Vagina (tissue), 2 donors: ENCODE data around the gene ODAD3. TPM values are rescaled to one million over a fixed set of nuclear protein-coding genes. Genes with fewer than 3 reads are reported as not detected.
"Not testable (repeated sequence)": the region's sequence is repeated elsewhere in the genome, so short reads cannot be mapped to it uniquely, and the experiment has no call there.

Source experiments
- DNase-seq, 2 donors: peaks; one replicate each; pipeline ENCODE4 v3.0.0-alpha.2; 2017; ENCODE audit errors: extremely low spot score in 2 of 2
- H3K27ac ChIP-seq: fragments of 200-600 bp; sonication (generic); one replicate; pipeline ENCODE4 v1.5.1; 2019
- H3K27me3 ChIP-seq: fragments of 200-600 bp; sonication (generic); one replicate; pipeline ENCODE4 v1.5.1; 2019
- H3K36me3 ChIP-seq, 2 donors: fragments of 200-600 bp; sonication (generic); one replicate each; pipeline ENCODE4 v1.5.1; 2017 to 2019
- H3K4me1 ChIP-seq: fragments of 200-600 bp; sonication (generic); one replicate; pipeline ENCODE4 v1.5.1; 2019
- H3K4me3 ChIP-seq, 2 donors: fragments of 200-600 bp; sonication (generic); 1 replicate in 1 of 2; 2 replicates in 1 of 2; pipeline ENCODE4 v1.5.1; 2016 to 2019
- H3K9me3 ChIP-seq: fragments of 200-600 bp; sonication (generic); one replicate; pipeline ENCODE4 v1.5.1; 2019
- CTCF ChIP-seq, 3 experiments: fragments of 450-650 bp in 2 of 3; fragments of 200-600 bp in 1 of 3; sonication (generic) in 1 of 3; IDR thresholded peaks; one replicate each; pipeline ENCODE4 v1.5.1; 2017 to 2019; ENCODE audit warnings: antibody characterized with exemption in 3 of 3, mild to moderate bottlenecking in 2 of 3, moderate library complexity in 2 of 3
- POLR2A ChIP-seq, 2 donors: fragments of 450-650 bp; IDR thresholded peaks; one replicate each; pipeline ENCODE4 v1.6.1; 2017; ENCODE audit warnings: antibody characterized with exemption in 2 of 2, mild to moderate bottlenecking in 2 of 2, moderate library complexity in 2 of 2
- POLR2AphosphoS5 ChIP-seq, 2 donors: sonication (generic); formaldehyde crosslinking; IDR thresholded peaks; one replicate each; pipeline ENCODE4 v1.9.0; 2017; ENCODE audit warnings: antibody characterized with exemption in 2 of 2, mild to moderate bottlenecking in 2 of 2, low read depth in 1 of 2; ENCODE audit not compliant: insufficient read depth in 1 of 2
- intact Hi-C: fragments of 100-400 bp; cut with DNase I; formaldehyde crosslinking; loops from one replicate; pipeline ENCODE4 v1.15.1; 2023
- total RNA-seq: library from RNA; depleted of rRNA; stranded (reverse); fragments of >200 nt; gene quantifications from one replicate; pipeline ENCODE4 v1.2.3, GENCODE V29; 2016

Gene ODAD3
- total RNA-seq, 1 donor from 2014 or later: not detected

GRCh38 chr19:11478167-11479089 lies 43.5 kb upstream of the ODAD3 start:
- intact Hi-C loops: no loop called here
- H3K9me3 ChIP-seq: no peaks in the 10 kb centered on the region
- peaks cover 0 to 1% of the 10 kb centered on the region in 2 donors for H3K36me3 ChIP-seq
- H3K27me3 ChIP-seq: no peaks in the 10 kb centered on the region
- no peak for DNase-seq
- no peak overlapping the region for H3K4me3 ChIP-seq
- TF ChIP-seq POLR2A (IDR thresholded peaks at IDR 0.05) (no peak), CTCF (IDR thresholded peaks at IDR 0.05) (no peak), POLR2AphosphoS5 (IDR thresholded peaks at IDR 0.05; ENCODE audit: insufficient read depth in 1 of 2, low read depth in 1 of 2) (no peak)
- H3K27ac ChIP-seq: no peak overlapping the region
- H3K4me1 ChIP-seq: peaks cover 37% of the 10 kb centered on the region

- H3K36me3 ChIP-seq: no peaks in the 10 kb centered on the region
- no peak for DNase-seq
- no peak overlapping the region for H3K4me3 ChIP-seq
- intact Hi-C loops: no loop called here
- H3K9me3 ChIP-seq: no peaks in the 10 kb centered on the region
- TF ChIP-seq POLR2A (IDR thresholded peaks at IDR 0.05) (no peak), POLR2AphosphoS5 (IDR thresholded peaks at IDR 0.05; ENCODE audit: insufficient read depth in 1 of 2, low read depth in 1 of 2) (no peak), CTCF (IDR thresholded peaks at IDR 0.05) (no peak)
- H3K27ac ChIP-seq: no peak overlapping the region
- no peaks in the 10 kb centered on the region for H3K27me3 ChIP-seq
- peaks cover 18% of the 10 kb centered on the region for H3K4me1 ChIP-seq
These were observed 40.9 kb upstream of the ODAD3 start for GRCh38 chr19:11475861-11476260.

- H3K27ac ChIP-seq, intact Hi-C loops, H3K36me3 ChIP-seq, H3K27me3 ChIP-seq, DNase-seq, H3K9me3 ChIP-seq, H3K4me3 ChIP-seq: not testable (repeated sequence)
- peaks cover 13% of the 10 kb centered on the region for H3K4me1 ChIP-seq
These were observed 40.4 kb upstream of the ODAD3 start for GRCh38 chr19:11475343-11475742.

GRCh38 chr19:11473725-11474124 lies 38.8 kb upstream of the ODAD3 start:
- DNase-seq: no peak
- Histone ChIP-seq H3K27ac (no peak overlapping the region), H3K4me3 (no peak overlapping the region), H3K27me3 (no peaks in the 10 kb centered on the region), H3K4me1 (no peaks in the 10 kb centered on the region), H3K36me3 (no peaks in the 10 kb centered on the region), H3K9me3 (no peaks in the 10 kb centered on the region)
- intact Hi-C loops: no loop called here
- TF ChIP-seq POLR2AphosphoS5 (IDR thresholded peaks at IDR 0.05; ENCODE audit: insufficient read depth in 1 of 2, low read depth in 1 of 2) (no peak), CTCF (IDR thresholded peaks at IDR 0.05) (no peak), POLR2A (IDR thresholded peaks at IDR 0.05) (no peak)

- H3K4me1 ChIP-seq, DNase-seq, H3K9me3 ChIP-seq, H3K36me3 ChIP-seq, H3K4me3 ChIP-seq, H3K27ac ChIP-seq, intact Hi-C loops, H3K27me3 ChIP-seq: not testable (repeated sequence)
These were observed 33.4 kb upstream of the ODAD3 start for GRCh38 chr19:11468266-11468845.

- H3K27ac ChIP-seq: no peak overlapping the region
- intact Hi-C loops: no loop called here
- H3K4me3 ChIP-seq: no peak overlapping the region
- no peak for DNase-seq
- no peaks in the 10 kb centered on the region for H3K27me3 ChIP-seq
- no peaks in the 10 kb centered on the region for H3K9me3 ChIP-seq
- no peaks in the 10 kb centered on the region for H3K4me1 ChIP-seq
- H3K36me3 ChIP-seq: no peaks in the 10 kb centered on the region
- no peak for TF ChIP-seq POLR2AphosphoS5 (IDR thresholded peaks at IDR 0.05; ENCODE audit: insufficient read depth in 1 of 2, low read depth in 1 of 2)
- no peak for TF ChIP-seq CTCF (IDR thresholded peaks at IDR 0.05)
- TF ChIP-seq POLR2A (IDR thresholded peaks at IDR 0.05): no peak
These were observed 30.7 kb upstream of the ODAD3 start for GRCh38 chr19:11465600-11465999.
